NOMO-1 treated with dmso at 0.1 percent for 144 hours (cell line): Measurements from ENCODE around the gene TBC1D21.

ENCODE experiments used
- DNase-seq: peaks from one replicate; lab custom pipeline; 2025; ENCODE audit not compliant: unreplicated experiment; lab: John Stamatoyannopoulos, UW

TBC1D21 gene

DNA sequence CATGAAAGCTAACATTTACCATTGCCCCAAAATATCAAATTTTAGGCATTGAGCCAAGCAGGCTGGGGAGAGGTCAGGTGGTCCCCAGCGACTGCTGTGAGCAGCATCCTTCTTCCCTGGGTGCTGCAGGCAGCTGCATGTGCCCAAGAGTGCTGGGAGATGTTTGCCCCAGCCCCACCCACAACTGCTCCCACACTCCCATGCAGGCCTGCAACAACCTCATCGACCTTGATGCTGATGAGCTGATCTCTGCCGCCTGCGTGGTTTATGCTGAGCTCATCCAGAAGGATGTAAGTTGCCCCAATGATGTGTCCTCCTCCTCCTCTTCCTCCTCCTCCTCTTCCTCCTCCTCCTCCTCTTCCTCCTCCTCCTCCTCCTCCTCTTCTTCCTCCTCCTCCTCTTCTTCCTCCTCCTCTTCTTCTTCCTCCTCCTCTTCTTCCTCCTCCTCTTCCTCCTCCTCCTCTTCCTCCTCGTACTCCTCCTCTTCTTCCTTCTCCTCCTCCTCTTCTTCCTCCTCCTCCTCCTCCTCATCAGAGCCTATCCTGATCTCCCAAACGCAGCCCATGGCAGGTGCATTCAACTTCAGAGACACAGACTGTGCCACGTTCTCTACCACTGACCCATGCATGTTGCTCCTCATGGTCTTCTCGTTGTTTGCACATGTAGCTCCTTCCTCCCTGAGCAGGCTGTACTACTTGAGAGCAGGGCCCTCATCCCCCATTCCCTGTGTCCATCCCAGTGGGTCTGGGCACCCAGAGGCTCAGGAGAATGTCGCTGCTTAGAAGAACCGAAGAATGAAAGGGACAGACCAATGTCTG is 15.1 kb downstream of the TBC1D21 start:
- no peak for DNase-seq

DNA sequence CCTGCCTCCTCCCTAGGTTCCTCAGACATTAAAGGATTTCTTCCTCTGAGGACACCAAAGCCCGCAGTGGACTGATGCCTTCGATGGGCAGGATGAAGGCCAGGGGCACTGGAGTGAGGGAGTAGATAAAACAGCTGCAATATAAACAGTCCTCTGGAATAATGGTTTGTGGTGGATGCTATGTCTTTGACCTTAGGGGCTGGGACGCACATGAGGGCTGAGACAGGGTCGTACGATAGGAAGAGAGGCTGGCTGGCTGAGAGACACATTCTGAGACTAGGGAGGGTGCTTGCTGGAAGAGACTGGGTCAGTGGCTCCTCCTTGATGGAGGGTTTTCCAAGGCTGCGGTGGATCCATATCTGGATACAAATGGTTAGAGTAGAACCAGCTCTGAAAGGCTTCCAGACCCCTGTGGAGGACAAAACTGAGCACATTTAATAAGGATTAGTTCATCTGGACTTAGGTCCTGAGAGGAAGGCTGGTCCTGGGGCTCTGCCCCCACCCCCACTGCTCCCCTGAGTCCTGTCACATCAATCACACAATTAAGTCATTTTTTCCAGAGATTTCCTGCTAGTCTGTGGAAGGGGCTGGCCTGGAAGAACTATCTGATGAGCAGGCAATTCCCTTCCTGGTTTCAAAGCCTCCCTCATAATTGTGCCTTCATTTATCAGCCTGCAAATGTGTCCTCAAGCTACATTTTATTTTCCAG is 15.8 kb downstream of the TBC1D21 start:
- no peak for DNase-seq

DNA sequence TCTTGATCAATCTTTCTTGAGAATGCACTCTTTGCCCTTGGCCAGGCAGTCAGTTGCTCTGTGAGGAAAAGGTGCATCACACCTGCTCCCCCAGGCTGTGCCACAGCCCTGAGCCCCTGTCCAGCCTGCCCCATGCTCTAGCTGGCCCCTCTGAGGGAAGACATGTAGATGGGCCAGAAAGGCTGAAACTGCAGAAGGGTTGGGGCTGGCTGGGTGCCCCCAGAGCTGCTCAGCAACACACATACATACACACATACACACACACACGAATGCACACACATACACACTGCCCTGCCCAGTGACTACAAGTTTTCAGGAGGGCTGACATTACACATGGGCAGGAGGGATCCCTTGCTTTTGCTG is 16.4 kb downstream of the TBC1D21 start:
- DNase-seq = no peak

DNA sequence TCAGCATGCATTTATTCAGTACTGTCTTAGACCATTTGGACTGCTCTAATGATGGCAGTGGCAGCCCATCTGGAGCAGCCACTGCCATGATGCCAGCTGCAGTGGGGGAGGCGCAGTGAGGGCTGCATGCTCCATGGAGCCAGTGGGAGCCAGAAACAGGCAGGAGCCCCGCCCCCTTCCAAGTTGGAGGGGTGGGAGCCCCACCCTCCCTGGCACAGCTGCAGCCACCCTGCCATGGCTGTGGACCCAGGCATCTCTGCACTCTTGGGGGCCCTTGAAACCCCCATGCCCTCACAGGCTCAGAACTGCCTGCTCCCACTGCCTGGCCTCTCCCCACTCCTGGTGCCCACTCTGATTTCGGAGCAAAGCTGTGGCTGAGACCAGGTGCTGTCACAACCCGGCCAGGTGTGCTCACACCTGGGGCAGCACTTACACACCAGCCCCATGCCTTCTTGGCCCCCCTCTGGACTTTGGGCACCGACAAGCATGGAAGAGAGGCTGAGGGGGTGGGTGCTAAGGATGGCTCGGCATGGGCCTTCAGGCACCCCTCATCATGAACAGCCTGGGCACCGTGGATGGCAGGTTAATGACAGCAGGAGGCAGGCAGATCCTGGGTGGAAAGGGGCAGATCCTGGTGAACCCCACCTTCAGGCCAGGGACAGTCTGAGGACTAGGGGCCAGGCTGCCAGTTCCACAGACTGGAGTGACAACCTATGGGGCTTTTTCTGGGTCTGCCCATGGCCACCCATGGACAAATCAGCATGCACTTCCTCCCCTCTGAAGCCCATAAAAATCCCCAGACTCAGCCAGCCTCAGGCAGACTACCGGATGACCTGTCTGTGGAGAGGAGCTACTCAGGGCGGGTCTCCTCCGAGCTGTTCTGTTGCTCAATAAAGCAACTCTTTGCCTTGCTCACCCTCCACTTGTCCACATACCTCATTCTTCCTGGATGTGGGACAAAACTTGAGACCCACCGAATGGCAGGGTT is 18.3 kb downstream of the TBC1D21 start:
- DNase-seq = no peak

DNA sequence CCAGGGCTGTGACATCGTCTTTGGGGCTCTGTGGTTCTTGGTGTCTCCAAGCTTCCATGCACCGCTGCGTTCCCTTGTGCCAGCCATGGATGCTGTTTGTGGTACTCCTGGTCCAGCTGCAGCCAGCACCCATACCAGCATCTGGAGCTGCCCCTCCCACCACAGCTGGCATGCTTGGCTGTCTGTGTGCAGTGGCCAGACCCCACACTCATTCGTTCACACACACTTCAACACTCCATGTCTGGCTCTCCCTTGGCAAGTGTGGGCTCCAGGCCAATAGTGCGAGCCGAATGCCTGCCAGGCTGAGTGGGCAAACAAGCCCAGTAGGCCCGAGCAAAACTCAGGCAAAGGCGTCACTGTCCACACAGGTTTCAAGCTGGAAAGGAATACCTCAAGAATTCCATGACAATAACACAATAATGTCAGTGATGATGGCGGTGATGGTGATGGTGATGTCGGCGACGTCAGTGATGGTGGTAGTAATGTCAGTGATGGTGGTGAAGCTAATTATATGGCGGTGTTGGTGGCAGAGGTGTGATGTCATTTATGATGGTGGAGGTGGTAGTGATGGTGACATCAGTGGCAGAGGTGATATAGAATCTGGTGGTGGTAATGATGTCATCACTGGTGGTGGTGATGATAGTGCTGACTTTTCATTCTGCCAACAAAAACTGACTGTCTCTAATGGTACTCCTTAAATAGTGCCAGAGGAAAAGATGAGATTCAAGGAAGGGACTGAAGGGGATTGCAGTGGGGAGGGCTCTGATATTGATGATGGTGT is 19.3 kb downstream of the TBC1D21 start:
- DNase-seq = no peak

DNA sequence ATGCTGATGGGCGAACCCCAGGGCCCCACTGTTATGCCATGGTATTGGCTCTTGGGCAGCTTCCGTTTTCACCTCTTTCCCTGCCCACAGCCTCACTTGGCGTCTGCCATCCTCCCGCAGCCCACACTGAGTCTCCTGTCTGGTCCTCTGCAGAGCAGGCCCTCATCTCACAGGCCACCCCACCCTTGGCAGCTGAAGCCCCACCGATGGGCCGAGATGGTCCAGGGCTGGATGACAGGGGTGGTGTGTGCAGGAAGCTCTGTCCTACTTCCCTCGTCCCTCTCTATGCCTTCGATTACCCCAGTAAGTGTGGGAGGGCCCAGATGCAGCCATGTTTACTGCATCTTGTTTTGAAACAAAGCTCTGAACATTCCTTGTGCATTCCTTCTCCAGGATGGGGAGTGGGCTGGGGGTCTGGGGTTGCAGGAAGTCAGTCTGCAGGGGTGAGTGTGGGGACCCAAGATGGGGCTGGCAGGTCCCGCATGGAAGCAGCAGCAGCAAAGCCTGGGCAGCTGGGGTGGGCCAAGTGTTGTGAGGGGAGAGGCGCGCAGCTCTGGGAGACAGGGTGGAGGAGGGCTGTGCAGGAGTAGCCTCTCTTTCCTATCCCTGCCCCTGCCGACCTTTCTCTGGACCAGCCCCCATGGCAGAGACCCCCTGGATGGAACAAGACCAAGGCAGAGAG is 20.9 kb downstream of the TBC1D21 start:
- DNase-seq = no peak

DNA sequence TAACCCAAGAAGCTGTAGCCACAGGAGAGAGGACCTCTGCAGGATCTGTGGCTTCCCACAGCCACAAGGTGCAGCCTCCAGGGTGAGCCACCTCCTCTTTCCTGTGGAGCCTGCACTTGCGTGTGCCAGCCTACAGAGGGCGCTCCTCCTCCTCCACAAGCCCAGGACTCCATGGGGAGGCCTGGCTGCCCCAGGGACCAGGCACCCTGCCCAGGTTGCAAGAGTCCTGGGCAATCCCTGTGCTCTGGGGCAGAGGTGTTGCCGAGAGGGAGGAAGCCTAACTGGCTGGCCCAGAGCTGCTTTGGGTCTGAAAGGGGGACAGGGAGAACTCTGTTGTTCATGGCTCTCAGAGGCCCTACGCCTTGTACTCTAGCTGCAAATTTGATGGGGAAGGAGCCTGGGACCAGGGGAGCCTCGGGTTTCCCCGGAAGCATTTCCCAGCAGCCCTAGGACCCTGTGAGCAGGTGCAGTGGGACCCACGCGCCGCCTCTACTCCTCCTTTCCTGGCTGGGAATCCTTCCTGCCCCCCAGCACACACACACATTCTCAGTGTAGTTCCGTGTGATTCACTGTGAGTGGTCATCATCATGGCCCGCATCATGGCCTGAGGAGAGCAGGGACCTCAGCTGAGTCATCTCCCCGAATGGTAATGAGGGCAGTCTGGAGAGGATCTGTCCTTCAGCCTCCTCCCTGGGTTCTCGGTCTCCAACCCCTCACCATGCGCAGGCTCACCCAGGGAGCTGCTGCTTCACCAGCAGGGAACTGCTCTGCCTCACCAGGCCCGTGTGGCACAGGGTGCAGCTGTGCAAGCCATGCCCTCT is 24.3 kb downstream of the TBC1D21 start:
- peak; percentile 23 for DNase-seq

DNA sequence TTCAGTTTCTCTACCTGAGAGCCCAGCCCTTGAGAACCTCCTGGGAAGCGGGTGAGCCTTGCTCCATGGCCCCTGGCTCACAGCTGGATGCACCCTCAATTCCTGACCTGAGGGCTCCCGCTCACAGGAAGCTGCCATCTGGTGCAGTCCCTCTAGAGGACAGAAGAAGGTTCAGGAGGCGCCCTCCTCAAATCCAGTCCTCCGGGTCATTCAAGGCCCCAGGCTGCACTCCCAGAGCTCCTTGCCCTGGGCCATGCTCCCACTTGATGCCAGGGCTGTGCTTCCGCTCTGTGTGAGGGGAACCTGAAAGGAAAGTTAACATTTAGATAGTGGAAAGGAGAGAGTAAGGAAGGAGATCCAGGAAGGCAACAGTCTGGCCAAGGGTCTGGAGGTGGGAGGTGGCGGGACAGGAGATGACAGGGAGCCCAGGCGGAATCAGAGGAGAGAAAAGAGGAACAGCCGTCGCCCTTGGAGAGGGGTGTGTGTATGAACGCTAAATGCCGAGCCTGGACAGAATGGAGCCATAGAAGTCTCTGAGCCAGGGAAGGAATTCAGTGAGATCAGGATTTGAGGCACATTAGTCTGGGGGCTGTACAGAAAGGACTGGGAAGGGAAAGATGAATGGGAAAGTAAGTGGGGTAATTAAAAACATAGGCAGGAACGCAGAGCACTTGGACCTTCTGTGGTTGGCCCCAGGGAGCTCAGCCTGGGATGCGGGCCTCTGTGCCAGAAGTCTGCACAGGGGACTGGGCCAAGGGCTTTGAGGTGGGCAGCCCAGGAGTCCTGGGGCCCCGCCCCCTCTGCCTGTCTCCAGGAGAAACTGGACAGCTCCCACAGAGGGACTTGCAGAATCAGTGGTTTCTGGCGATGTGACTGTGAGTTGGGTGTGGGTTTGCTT is 26.1 kb downstream of the TBC1D21 start:
- DNase-seq = no peak

DNA sequence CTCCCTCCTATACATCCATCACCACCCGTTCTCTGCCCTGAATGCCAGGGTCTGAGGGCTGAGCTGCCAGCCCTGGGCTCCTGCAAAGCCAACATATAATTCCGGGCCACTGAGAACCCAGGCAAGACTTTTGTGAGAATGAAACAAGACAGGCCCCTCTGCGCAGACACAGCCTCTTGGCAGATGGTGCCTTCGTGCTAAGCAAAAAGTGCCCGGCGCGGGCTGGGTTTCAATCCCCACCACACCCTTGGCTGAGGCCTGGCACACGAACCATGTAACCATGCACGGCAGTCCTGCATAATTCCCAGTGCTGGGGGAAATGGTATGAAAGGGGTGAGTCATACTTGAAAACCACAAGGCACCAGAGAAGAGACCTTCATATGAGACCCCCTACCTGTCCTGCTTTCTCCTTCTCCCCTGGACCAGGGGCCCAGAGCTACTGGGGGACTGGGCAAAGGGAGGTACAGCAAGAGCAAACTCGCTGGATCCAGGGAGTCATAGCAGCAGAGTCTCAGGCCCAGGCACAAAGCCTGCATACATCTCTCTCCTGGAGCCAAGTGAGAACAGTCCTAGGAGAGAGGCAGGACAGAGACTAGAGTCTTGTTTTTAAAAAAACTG is 26.8 kb downstream of the TBC1D21 start:
- no peak for DNase-seq

DNA sequence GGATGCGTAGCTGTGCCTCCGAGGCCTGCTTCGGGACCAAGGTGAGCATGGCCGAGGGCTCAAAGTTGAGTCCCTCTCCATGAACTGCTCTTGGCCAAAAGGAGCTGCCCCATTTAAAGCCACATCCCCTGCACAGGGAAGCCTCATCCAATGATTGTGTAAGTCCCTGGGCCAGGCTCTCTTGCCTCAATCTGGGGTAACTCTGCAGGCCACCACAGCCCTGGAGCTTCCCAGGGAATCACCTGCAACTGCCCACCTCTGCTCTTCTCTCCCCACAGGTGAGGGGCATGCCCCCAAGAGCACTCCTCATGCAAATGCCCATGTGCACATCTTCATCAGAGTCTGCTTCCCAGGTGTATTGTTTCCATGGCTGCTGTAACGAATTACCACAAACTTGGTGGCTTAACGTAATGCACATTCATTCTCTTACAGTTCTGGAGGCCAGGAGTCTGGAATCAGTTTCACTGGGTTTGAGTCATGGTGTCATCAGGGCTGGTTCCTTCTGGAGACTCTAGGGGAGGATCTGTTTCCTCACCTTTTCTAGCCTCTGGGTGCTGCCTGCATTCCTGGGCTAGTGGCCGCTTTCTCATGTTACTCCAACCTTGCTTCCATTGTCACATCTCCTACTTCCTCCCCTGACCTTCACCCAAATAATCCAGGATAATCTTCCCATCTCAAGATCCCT is 27.9 kb downstream of the TBC1D21 start:
- no peak for DNase-seq

DNA sequence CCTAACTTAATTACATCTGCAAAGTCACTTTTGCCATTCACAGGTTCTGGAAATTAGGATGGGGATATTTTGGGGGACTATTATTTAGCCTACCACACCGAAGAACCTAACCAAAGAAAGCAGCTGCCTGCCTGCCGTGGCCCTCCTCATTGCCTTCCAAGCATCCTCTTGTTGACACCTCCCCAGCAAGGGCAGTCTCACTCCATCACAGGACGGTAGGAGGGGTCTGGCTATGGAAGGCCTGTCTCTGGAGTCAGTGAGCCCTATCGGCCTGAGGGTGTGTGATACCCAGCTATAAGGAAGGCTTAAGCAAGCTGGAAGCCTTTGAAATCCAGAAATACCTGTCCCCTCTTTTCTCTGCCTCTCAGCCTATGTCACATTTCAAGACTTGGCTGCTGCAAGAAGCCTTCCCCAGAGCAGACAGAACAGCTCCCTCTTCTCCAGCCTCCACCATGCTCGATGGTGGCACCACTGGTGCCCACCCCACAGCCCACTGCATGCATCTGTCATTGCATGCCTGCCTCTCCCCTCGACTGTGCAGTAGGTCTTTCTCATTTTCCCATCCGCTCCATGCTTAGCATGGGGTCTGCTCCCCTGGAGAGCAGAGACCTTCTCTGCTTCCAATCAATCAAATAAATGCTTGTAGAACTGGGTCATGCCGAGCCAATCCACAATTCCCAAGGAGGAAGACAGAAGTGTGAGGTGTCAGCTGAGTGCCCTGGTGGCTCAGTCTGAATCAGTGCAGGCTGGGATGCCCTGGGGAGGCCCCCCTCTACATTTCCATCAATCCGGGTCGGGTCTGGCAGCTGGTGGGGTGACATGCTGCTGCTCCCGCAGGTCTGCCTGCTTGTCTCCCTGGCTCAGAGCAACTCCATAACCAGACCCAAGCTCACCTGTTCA is 29.0 kb downstream of the TBC1D21 start:
- no peak for DNase-seq

DNA sequence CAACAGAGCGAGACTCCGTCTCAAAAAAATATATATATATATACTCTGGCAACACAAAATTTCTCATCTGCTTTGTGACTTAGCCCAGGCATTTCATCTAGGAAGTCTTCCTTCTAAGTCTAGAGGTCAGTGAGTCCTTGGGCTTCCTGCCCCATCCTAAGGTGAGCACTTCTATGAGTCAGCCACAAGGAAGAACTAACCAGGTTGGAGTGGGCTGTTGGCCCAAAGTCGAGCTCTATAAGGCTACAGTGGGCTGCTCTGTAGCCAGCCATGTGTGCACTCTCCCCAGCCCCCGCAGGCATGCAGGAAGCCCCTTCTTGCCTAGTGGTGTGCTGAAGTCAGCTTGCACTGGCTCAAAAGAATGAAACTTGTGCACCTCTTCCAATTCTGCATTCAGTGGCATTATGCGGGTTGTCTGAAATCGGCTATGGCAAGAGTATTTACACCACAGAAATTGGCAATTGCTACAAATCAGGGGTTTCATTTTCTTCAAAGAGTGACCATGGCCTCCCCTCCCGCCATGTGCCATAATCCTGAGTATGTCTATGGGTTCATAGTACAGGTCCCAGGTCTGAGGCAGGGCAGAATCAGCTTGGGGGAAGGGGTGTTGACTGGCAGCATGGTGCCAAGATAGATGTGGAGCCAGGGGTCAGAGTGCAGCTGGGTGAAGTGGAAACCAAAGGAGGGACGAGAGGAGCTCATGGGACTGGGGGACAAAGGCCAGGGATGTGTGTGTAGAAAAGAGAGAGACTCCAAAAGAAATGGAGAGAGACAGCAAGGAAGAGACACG is 30.9 kb downstream of the TBC1D21 start:
- no peak for DNase-seq

DNA sequence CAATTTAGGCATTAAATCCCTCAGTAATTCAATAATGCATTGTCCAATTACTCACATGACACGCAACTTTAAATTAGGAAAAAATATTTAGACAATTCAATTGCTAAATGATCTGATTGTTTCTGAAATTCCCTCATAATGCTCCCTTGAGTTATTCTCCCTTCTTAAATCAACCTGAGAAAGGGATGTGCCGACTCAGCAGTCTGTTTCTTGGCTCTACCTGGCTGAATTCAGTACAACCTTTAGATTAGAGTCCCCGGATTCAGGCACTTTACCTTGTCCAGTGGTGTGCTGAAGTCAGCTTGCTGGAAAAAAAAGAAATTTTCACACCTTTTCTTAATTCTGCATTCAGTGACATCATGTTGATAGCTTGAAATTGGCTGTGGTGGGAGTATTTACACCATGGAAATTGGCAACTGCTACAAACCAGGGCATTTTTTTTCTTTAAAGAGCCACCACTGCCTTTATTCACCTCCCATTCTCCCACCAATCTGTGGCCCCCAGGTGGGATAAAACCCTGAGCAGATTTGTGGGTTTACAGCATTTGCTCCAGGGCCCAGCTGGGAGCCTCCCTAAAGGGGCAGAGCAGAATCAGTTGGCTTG is 32.0 kb downstream of the TBC1D21 start:
- DNase-seq = no peak

DNA sequence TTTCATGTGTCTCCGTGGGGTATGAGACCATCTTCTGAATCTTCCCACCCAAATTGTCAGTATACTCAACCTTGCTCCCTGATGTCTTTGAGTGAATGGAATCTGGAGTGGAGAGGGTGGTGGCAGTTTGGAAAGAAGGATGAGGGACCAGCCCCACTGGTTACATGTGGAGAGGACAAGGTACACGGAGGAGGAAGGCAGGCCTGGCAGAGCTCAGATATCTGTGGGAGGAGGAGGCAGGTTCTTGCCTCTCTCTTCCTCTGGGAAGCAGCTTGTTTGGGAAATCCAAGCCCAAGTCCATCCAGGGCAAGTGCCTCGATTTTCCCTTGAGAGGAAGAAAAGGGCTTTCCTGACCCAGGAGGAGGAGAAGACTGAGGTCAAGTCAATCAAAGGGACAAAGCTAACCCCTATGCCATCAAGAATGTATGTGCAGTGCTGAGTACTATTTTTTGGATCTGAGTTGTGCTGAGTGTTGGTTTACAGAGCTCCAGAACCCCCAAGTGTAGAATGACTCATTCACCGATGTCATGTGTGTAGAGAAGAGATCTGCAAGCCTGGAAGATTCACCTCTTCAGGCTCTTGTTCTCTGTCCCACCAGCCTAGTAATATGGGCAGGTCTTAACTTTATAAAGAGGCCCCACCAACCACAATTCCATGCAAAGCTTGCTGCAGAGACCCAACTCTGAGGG is 33.1 kb downstream of the TBC1D21 start:
- DNase-seq = no peak
